HG03108 (cell line): Measurements from ENCODE around the gene TMEM132C.

ENCODE experiments used
- ATAC-seq: cut with Tn5 transposase; IDR thresholded peaks from one replicate; pipeline ENCODE4 v1.9.1; 2021; ENCODE audit warnings: moderate library complexity; ENCODE audit not compliant: unreplicated experiment

The TMEM132C gene

DNA sequence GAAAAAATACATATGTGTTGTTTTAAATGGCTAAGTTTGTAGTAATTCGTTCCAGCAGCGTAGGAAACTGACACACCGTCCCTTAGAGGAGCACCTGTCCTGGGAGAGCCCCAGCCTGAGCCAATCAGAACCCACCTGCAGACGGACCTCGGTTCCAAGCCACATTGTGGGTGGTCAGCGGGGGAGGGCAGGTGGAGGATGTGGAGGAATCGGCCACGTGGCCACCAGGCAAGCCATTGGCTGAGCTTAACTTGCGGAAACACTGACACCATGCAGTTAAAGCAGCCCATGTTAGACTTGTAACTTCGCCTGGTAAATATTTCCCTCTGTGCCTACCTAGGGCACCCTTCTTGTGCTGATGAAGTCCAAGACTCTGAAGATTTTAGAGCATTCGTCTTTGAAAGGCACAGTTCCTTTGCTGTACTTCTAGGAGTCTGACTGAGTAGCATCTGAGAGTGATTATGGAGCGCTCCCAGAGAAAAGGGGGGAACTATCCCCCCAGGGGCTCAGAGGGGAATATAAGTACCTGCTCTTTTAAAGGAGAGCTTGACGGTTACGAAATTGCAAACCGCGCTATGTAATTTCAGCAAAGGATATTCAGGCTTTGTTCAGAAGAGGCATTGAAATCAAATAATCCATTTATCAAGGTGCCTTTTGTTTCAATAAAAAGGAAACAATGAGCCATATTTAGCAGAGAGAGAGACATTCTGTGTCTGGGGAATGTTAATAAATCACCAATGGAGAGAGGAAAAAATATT, 135.7 kb downstream of the TMEM132C start:
- ATAC-seq: no peak

DNA sequence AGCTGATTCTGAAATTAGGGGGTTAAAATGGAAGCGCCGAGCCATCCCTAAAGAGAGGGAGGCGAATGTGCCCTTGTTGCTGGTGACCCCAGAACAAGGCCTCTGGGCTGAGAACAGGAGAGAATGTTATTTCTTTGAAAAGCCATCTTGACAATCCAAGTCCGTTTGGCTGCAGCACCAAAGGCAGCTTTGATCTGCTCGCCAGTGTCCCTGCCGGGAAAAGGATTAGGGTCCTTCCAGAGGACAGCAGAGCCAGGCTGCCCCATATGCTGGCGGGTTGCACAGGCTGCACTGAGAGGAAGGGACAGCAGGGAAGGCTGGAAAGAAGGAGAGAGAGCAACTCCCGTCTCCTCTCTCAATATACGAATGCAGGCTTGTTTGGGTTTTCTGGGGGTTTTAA, 141.7 kb downstream of the TMEM132C start:
- no peak for ATAC-seq

DNA sequence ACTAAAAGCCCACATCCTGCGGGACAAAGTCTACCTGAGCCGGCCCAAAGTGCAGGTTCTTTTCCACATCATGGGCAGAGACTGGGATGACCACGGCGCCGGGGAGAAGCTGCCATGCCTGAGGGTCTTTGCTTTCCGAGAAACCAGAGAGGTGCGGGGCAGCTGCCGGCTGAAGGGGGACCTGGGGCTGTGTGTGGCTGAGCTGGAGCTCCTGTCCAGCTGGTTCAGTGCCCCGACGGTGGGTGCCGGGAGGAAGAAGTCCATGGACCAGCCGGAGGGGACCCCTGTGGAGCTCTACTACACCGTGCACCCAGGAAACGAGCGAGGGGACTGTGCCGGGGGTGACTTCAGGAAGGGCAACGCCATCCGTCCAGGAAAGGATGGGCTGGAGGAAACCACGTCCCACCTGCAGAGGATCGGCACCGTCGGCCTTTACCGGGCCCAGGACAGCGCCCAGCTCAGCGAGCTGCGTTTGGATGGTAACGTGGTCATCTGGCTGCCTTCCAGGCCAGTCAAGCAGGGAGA, 148.1 kb downstream of the TMEM132C start:
- ATAC-seq: no peak

DNA sequence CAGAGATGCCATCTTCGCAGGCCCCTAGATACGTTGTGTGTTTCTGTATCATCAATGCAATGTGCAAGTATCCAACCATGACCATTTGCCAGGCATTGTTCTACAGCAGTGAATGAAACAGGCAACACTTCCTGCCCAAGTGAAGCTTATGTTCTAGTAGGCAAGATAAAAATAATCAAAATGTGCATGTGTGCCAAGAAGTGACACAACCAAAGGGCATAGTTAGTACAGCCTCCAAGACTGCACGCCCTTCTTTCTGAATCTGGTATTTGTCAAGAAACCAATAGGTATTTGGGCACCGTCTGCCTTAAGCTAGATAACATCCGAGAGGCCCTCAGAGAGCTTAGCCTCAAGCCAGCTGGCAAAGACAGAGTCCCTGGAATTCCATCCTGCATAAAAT, 152.0 kb downstream of the TMEM132C start:
- ATAC-seq: no peak

DNA sequence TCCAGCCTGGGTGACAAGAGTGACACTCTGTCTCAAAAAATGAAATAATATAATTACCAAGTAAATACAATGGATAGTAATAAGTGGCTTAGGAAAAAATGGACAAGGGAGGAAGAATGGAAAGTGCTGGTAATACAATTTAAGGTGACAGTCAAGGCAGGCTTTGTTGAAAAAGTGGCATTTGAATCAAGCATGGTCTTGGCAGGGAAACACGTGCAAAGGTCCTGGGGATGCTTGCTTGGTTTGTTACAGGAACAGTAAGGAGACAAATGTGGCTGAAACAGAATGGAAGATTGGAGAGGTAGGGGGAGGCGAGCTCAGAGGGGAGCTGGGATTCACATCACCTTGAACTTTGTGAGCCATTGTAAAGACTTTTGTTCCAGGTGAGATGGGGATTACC, 153.2 kb downstream of the TMEM132C start:
- no peak for ATAC-seq

DNA sequence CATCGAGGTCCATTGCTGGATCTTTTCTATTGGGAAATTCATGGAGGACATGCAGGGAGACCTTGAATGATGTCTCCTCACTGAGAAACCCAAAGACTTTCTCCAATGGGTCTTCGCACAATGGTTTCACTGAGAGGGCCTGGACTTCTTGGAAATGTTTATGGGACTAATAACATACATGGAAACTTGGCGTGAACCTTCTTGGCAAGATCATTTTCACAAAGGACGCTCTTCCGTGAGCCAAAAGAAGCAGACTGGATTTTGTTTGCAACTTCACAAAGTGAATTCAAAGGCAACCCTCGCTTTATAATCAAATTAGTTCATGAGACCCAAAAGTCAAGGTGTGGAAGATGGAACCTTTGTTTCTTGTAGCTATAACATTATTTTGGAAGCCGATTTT, 154.4 kb downstream of the TMEM132C start:
- no peak for ATAC-seq

DNA sequence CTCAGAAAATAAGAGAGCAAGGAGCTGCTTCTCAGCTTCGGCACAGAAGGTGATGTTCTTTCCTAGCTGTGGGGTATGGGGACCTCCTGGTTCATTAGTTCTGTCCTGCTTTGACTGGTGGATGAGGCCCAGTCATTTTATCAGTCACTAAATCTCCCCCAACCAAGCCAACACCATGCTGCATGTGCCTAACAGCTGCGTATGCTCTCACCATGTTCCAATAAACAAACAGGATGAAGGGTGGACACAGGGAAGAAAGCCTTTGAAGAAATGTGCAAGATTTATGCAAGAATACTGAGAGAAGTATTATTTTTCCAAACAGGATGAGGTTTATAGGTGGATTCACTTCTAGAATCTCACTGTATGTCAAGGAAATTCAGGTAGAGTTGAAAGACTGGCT, 156.2 kb downstream of the TMEM132C start:
- no peak for ATAC-seq

DNA sequence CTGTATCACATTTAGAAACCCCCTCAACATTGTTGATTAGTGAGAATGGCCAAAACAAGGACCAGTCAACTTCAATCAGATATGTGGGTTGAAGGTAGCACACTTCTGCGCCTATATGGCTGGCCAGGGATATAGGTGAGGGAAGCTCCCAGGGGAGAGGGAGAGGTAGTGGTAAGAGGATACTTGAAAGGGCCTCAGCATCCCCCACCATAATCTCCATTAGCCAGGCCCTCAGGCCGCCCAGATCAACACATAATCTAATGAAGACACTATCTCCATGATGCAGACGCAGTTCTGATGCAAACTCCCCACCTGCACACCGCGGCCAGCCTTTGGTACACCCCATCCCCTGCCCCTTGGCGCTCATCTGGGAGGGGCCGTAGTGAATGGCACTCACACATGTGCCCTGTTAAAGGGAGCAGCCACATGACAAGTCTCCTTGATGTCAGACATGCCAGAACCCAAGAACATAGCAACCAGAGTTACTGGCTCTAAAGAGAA, 158.0 kb downstream of the TMEM132C start:
- ATAC-seq: no peak

DNA sequence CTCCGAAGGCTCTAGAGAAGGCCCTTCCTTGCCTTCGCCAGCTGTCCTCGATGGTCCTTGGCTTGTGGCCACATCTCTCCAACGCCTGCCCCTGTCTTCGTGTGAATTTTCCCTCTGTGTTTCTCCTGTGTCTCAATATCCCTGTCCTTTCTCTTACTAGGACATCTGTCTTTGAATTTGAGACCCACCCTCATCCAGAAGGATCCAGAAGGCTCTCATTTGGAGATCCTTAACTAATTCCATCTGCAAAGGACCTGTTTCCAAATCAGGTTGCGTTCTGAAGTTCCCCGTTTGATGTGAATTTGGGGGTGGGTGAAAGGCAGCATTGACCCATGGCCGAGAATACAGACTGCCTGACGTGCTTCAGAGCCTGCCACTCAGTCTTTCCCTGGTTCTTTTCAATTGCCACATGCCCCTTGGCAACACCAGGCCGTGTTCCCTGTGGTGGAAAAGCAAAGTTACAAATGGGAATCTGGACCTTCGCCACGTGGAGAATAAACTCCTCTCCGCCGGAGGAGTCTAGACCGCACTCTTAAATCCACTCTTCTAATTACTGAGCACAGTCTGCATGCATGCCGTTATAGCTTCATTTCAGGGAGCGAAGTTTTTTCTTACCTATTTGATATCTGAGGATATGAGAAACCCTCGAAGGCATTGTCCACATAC, 158.8 kb downstream of the TMEM132C start:
- no peak for ATAC-seq

DNA sequence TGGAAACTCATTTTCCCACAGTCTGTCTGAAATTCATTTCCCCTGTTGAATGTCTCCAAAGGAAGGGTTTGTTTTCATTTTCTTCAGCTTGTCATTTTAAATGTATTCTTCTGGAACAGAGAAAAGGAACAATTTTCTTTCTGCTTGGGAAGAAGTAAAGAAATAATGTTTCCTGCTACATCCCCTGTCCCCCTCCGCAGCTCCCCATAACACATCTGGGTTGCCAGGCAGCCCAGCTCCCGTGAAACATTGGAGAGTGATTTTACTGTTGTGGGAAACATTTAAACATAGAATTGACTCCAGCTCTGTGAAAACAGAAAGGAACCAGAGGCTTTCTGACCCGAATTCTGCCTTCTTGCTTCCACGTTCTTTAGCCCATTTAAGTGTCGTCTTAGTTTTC, 159.5 kb downstream of the TMEM132C start:
- ATAC-seq: no peak

DNA sequence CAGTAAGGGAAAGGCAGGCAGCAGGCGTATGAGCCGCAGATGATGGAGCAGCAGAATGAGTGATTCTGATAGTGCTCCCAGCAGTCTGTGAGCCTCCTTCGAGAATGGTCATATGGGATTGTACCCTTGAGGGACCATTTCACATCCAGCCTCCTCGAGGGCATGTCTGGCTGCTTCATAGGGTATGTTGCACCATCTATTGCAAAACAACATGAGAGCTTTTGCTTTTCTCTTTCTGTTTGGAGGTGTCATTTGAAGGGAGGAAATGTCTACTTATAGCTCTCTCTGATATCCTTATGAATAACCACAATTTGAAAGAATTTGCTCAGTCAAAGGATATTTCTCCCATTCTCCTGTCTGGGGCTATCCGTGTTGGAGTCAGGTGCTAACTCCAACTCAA, 172.8 kb downstream of the TMEM132C start:
- ATAC-seq: no peak

DNA sequence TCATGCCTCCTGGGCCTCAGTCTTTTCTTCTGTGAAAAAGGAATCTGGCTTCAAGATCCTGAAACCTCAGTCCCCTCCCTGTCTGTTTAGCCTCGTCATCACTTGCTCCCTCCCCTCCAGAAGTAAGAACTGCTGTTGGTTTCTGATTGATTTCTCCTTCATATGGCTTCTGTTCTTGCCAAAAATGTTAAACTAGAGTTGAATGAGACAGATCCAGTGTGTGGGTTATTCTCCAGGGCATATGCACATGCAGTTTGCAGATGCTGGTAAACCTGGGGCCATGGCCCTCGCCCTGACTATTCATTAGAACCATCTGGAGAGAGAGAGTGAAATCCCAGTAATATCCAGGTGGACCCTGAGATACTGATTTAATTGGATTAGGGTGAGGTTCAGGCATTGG, 175.1 kb downstream of the TMEM132C start:
- ATAC-seq: no peak

DNA sequence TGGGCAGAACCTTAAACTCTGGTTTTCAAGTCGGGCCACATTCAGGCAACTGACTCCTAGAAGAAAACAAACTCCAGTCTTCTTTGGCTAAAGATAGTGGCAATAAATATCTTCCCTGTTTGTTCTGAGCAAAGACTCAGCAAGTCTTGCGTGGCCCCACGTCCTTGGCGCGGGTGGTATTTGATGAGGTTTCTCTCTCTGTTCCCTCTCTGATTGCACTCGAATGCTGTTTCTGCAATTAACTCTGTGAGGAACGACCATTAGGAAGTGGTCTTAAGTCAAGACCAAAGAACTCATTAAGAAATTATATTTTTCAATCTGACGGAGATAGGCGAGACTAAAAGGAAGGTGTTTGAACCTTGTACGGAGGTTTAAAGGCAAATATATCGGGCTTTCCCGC, 177.6 kb downstream of the TMEM132C start:
- no peak for ATAC-seq

DNA sequence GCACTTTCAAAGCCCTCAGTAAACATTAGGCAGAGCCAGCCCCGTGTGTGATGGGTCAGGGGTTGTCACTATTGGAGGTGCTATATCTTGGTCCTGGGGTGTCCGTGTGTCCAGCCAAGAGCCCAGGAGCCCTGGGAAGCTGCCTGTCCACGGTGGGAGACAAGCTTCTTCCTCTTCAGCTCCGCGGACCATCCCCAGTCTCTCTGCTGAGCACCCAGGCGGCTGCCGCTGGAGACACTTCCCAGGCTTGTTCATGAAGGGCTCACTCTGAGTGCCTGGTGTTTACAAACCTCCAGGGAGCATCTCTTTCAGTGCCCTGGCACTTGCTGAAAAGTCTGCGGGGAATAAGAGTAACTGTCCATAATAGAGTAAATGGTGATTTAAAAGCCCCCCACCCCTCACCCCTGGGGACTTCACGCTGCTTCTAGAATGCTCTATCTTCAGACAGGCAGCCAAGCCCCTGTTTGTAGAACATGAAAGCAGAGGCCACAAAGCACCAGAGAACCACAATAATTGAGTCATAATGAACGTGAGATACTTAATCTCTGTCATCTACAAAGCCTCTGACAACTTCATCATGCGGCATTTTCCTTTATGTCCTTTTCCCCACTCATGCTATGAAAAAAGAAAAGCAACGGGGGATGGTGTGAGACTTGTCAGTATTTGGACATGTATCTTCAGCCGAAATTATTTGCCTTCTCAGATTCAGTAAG, 178.6 kb downstream of the TMEM132C start:
- no peak for ATAC-seq

DNA sequence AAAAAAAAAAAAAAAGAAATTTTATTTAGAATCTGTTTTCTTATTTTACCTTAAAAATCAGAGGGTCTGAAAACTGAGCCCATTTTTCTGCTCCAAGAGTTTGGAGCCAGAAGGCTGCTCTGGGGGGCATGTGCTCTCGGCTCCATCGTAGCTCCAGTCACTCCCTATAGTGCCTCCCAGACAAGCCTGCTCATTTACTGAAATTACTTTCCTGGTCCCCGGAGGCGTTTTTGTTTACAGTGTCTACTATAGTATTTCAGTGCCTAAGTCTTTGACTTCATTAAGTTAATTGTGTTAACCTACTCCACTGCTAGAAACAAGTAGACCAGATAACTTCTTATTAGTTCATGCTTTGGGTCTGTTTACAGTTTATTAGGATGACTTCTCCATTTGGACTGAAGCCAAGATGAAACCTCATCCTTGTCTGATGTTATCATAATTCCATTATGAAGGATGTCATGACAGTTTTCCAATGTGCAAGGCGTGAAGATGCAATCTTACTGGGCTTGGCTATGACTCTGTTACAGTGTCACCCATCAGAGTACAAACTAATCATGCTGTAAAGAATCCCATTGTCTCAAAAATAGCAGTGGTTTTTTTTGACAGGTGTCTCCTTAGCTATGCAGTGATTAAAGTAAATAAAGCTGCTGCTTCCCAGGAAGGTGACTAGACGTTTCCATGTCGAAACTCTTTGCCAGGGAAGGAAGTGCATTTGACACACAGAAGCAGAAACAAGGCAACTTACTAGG, 182.3 kb downstream of the TMEM132C start:
- ATAC-seq: no peak

DNA sequence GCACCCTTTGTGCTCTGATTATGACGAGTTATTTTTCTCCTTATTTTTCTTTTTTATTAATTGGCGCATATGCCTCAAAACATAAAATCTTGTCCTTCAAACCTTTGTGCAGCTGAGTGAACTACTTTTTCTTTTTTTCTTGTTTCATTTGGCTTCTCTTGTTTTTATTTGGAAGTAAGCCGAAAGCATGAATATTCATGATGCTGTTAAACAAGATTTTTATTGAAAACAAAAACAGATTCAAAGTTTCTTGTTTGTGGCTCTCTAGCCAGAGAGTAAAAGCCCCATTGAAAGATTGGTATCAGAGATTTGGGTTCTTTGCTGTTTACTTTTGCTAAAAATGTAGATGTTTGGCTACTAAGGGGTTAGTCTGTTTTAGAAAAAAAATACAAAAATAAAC, 183.8 kb downstream of the TMEM132C start:
- ATAC-seq: no peak

DNA sequence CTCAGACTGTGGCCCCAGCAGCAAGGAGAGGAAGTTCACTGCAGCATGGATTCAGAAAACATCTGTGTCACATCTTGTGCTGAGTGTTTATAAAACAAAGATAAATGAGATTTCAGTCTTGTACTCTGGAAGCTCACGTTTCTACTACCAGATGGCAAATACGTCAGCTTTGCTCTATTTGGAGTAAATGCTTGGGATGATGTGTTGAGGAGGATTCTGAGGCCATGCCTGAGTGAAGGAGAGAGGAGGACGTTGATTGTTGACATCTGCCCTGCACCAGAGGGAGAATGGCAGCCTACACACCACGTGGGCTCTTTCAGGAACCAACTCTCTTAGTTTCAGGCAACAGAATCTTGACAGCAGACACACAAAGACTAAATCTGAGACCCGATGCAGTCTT, 188.9 kb downstream of the TMEM132C start:
- no peak for ATAC-seq

DNA sequence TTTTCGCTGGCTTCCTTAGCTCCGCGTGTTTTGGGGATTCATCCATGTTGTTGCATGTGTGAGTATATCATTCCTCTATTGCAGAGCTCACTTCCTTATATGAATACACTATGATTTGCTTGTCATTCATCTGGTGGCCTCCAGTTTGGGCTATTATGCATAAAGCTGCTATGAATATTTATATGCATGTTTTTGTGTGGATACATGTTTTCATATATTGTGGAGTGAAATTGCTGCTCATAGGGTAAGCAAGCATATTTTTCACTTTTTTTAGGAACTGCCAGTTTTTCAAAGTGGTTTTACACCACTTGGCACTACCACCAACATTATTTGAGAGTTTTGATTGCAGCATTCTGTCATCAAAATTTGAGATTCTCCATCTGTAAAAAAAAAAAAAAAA, 190.0 kb downstream of the TMEM132C start:
- ATAC-seq: no peak

DNA sequence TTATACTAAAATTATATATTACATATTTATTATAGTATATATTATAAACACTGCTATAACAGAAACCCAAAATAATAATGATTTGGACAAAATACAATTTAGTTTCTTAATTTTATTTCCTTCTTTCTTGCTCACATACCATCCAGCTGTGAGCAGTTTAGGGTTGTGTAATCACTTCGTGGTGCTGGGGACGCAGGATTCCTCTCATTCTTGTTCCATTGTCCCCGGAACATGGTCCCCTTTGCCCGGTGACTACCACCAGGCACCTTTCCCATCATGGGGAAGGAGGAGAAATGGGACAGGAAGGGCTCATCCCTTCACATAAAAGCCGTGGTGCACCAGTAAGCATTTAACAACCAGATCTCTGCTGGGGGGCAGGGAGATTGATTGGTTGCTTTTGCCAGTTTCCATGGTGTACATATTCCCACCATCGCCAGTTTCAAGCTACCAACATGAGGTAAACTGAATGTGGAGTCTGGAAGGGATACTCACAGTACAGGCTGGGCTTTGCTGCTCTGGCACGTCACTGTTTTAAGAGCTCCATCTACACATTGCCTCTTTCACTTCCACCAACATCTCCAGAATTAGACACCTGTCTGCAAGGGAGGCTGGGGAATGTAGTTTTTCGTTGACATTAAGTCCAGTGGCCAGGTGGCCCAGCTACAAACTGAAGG, 191.5 kb downstream of the TMEM132C start:
- no peak for ATAC-seq

DNA sequence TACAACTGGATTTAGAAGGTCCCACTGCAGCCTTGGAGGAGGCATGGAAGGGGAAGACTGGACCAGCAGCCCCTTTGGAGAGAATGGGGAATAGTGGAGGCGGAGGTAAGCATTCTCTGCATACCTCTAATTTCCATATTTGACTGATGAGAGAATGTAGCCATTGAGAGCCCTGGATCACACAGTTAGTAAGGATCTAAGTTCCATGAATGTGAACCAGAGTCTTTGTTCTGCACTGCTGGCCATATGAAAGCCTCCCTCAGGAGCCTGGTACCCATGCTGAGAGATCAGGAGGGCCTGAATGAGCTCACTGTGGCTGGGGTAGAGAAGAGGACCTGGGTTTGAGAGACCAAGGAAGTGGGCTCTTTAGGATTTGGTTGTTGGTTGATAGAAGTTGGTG, 192.1 kb downstream of the TMEM132C start:
- ATAC-seq: no peak
